ENCODE results near the gene URI1. TPM values are rescaled to one million over a fixed set of nuclear protein-coding genes. Genes with fewer than 3 reads are reported as not detected.
A peak's percentile ranks its signal among the peaks of the same experiment; 100 is the strongest.

The URI1 gene
- total and polyA plus RNA-seq, 4 donors, result 21.5 to 60.8 (median 32.5) TPM

- Histone ChIP-seq H3K36me3 (ENCODE audit: control insufficient read depth in 4 of 4, insufficient read depth in 4 of 4, low read length in 4 of 4) (no peaks in the 10 kb centered on the region), H3K9ac (ENCODE audit: insufficient read depth in 1 of 2, low read length in 2 of 2) (no peak overlapping the region), H3K4me1 (ENCODE audit: control insufficient read depth in 5 of 5, insufficient read depth in 5 of 5, low read length in 5 of 5) (peaks cover 0 to 15% (median 0%) of the 10 kb centered on the region in 5 donors), H3K27me3 (ENCODE audit: control insufficient read depth in 3 of 3, insufficient read depth in 3 of 3, low read length in 2 of 3) (peaks cover 0 to 11% (median 0%) of the 10 kb centered on the region in 3 donors), H3K9me3 (ENCODE audit: control insufficient read depth in 4 of 4, insufficient read depth in 3 of 4, low read length in 3 of 4) (no peaks in the 10 kb centered on the region), H3K27ac (ENCODE audit: low read depth in 1 of 2, low read length in 1 of 2) (no peak overlapping the region), H3K4me3 (no peak overlapping the region)
- peak; percentile 31 to 81 (median 53) for DNase-seq
- peak; percentile 67 for ATAC-seq (ENCODE audit: insufficient read depth, low FRiP score)
- 75 to 86% methylated on average over 13 of the region's 13 CpGs for WGBS, 2 donors
- no peak for TF ChIP-seq CTCF (IDR thresholded peaks at IDR 0.05; ENCODE audit: control extremely low read depth, extremely low read depth)
Measured at GRCh38 chr19:30044273-30045248, 102.5 kb downstream of the URI1 start.

GRCh38 chr19:30046522-30046921, 104.5 kb downstream of the URI1 start:
- ATAC-seq (ENCODE audit: insufficient read depth, low FRiP score) (no peak), DNase-seq (no peak)
- no peak for TF ChIP-seq CTCF (IDR thresholded peaks at IDR 0.05; ENCODE audit: control extremely low read depth, extremely low read depth)
- Histone ChIP-seq H3K4me1 (ENCODE audit: control insufficient read depth in 5 of 5, insufficient read depth in 5 of 5, low read length in 5 of 5) (peaks cover 0 to 26% (median 0%) of the 10 kb centered on the region in 5 donors), H3K27ac (ENCODE audit: low read depth in 1 of 2, low read length in 1 of 2) (no peak overlapping the region), H3K4me3 (no peak overlapping the region), H3K9ac (ENCODE audit: insufficient read depth in 1 of 2, low read length in 2 of 2) (no peak overlapping the region), H3K36me3 (ENCODE audit: control insufficient read depth in 4 of 4, insufficient read depth in 4 of 4, low read length in 4 of 4) (no peaks in the 10 kb centered on the region), H3K9me3 (ENCODE audit: control insufficient read depth in 4 of 4, insufficient read depth in 3 of 4, low read length in 3 of 4) (no peaks in the 10 kb centered on the region), H3K27me3 (ENCODE audit: control insufficient read depth in 3 of 3, insufficient read depth in 3 of 3, low read length in 2 of 3) (peaks cover 0 to 25% (median 4%) of the 10 kb centered on the region in 3 donors)
- 12 to 39% methylated on average over 4 of the region's 4 CpGs for WGBS, 2 donors

- ATAC-seq (ENCODE audit: insufficient read depth, low FRiP score), result no peak
- 84 to 90% methylated on average over 8 of the region's 8 CpGs for WGBS, 2 donors
Measured at GRCh38 chr19:30047432-30047831, 105.4 kb downstream of the URI1 start.

More at GRCh38 chr19:30047432-30047831, 105.4 kb downstream of the URI1 start:
- no peak for DNase-seq
- peaks cover 0 to 26% (median 0%) of the 10 kb centered on the region in 5 donors for H3K4me1 ChIP-seq (ENCODE audit: control insufficient read depth in 5 of 5, insufficient read depth in 5 of 5, low read length in 5 of 5)
- H3K36me3 ChIP-seq (ENCODE audit: control insufficient read depth in 4 of 4, insufficient read depth in 4 of 4, low read length in 4 of 4), result no peaks in the 10 kb centered on the region
- no peak overlapping the region for H3K9ac ChIP-seq (ENCODE audit: insufficient read depth in 1 of 2, low read length in 2 of 2)
- H3K4me3 ChIP-seq, result no peak overlapping the region
- no peaks in the 10 kb centered on the region for H3K9me3 ChIP-seq (ENCODE audit: control insufficient read depth in 4 of 4, insufficient read depth in 3 of 4, low read length in 3 of 4)
- no peak overlapping the region for H3K27ac ChIP-seq (ENCODE audit: low read depth in 1 of 2, low read length in 1 of 2)
- no peak for TF ChIP-seq CTCF (IDR thresholded peaks at IDR 0.05; ENCODE audit: control extremely low read depth, extremely low read depth)
- H3K27me3 ChIP-seq (ENCODE audit: control insufficient read depth in 3 of 3, insufficient read depth in 3 of 3, low read length in 2 of 3), result peaks cover 0 to 25% (median 4%) of the 10 kb centered on the region in 3 donors
